Hepatocyte (in vitro differentiated cells): ENCODE measurements around the gene XRCC2. TPM values are rescaled to one million over a fixed set of nuclear protein-coding genes. Genes with fewer than 3 reads are reported as not detected.

Source experiments
- DNase-seq: peaks from one replicate; pipeline ENCODE4 v3.0.0-alpha.2; 2016; ENCODE audit warnings: low spot score
- H2AFZ ChIP-seq: fragments of 200-600 bp; sonication (generic); 2 replicates; pipeline ENCODE4 v1.6.0; 2016; ENCODE audit warnings: antibody characterized with exemption, mild to moderate bottlenecking
- H3K27ac ChIP-seq: fragments of 200-600 bp; sonication (generic); 2 replicates; pipeline ENCODE4 v1.5.1; 2016; ENCODE audit warnings: mild to moderate bottlenecking
- H3K27me3 ChIP-seq: fragments of 200-600 bp; sonication (generic); 2 replicates; pipeline ENCODE4 v1.6.1; 2016
- H3K36me3 ChIP-seq: fragments of 200-600 bp; sonication (generic); replicated peaks from 2 replicates; pipeline ENCODE4 v1.5.1; 2016; ENCODE audit warnings: low read depth; ENCODE audit not compliant: insufficient read depth
- H3K4me1 ChIP-seq: fragments of 200-600 bp; sonication (generic); 2 replicates; pipeline ENCODE4 v1.5.1; 2016; ENCODE audit warnings: mild to moderate bottlenecking, moderate library complexity; ENCODE audit not compliant: insufficient read depth
- H3K4me2 ChIP-seq: fragments of 200-600 bp; sonication (generic); 2 replicates; pipeline ENCODE4 v1.6.0; 2016
- H3K4me3 ChIP-seq: fragments of 200-600 bp; sonication (generic); 2 replicates; pipeline ENCODE4 v1.5.1; 2016; ENCODE audit warnings: mild to moderate bottlenecking
- H3K79me2 ChIP-seq: fragments of 200-600 bp; sonication (generic); 2 replicates; pipeline ENCODE4 v1.6.0; 2017; ENCODE audit warnings: mild to moderate bottlenecking
- H3K9me2 ChIP-seq: fragments of 200-600 bp; sonication (generic); replicated peaks from 2 replicates; pipeline ENCODE4 v1.6.0; 2017; ENCODE audit warnings: mild to moderate bottlenecking; ENCODE audit not compliant: insufficient read depth
- H3K9me3 ChIP-seq: fragments of 200-600 bp; sonication (generic); 2 replicates; pipeline ENCODE4 v1.5.1; 2016; ENCODE audit warnings: low read depth, mild to moderate bottlenecking
- H4K20me1 ChIP-seq: fragments of 200-600 bp; sonication (generic); 2 replicates; pipeline ENCODE4 v1.6.0; 2016; ENCODE audit warnings: mild to moderate bottlenecking; ENCODE audit not compliant: insufficient read depth, poor library complexity, severe bottlenecking
- EZH2 ChIP-seq: fragments of 200-600 bp; sonication (generic); IDR thresholded peaks from 2 replicates; pipeline ENCODE4 v1.6.1; 2016; ENCODE audit warnings: antibody characterized with exemption, mild to moderate bottlenecking, borderline replicate concordance
- EZH2phosphoT487 ChIP-seq: fragments of 200-600 bp; sonication (generic); IDR thresholded peaks from one replicate; pipeline ENCODE4 v1.6.1; 2018; ENCODE audit warnings: antibody characterized with exemption, mild to moderate bottlenecking, low read depth, moderate library complexity; ENCODE audit not compliant: unreplicated experiment, severe bottlenecking
- WGBS: methylation state at CpG from one replicate; pipeline ENCODE4 v1.1.6; 2016; ENCODE audit warnings: low lambda C conversion rate; ENCODE audit errors: missing lambda C conversion rate; 5-methylcytosine and 5-hydroxymethylcytosine counted together
- polyA plus RNA-seq: library from polyadenylated mRNA; unstranded; fragments of >200 nt; fragmentation: Nextera tagmentation; extraction: Ambion mirVana; gene quantifications from 2 replicates; pipeline ENCODE4 v1.2.1, GENCODE V29; 2016
- total RNA-seq: library from RNA; depleted of rRNA; stranded (reverse); fragments of >200 nt; gene quantifications from 2 replicates; pipeline ENCODE4 v1.2.3, GENCODE V29; 2014
- TF ChIP-seq, protein P1 (sequence below): fragments of 200-600 bp; sonication (generic); IDR thresholded peaks from 2 replicates; pipeline ENCODE4 v1.5.1; 2016; ENCODE audit warnings: antibody characterized with exemption, mild to moderate bottlenecking; ENCODE audit not compliant: poor library complexity

The XRCC2 gene
- total and polyA plus RNA-seq, 2 experiments from 2014 or later = 1.1 to 2.3 TPM

DNA sequence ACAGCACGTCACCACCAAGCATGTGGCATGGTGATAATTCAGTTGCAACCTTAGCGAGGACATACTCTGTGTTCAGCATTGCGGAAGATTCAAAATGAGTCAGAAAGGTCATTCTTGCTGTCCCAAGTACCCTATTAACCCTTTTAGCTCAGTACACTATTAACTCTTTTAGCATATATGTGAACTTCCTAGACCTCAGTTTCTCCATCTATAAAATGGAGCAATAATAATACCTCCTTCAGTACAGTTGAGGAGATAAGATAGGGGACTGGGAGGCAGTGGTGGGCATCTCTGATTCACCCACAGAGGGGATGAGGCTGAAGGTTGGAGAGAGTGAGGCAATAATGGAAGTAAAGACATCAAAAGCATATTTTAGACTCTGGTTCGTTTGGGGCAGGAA is 67.3 kb downstream of the XRCC2 start:
- H3K4me2 ChIP-seq = no peak overlapping the region
- 80% methylated on average over 4 of the region's 4 CpGs for WGBS
- no peaks in the 10 kb centered on the region for H3K79me2 ChIP-seq
- H2AFZ ChIP-seq = no peak overlapping the region
- no peaks in the 10 kb centered on the region for H3K4me1 ChIP-seq
- no peaks in the 10 kb centered on the region for H4K20me1 ChIP-seq
- H3K9me2 ChIP-seq = no peaks in the 10 kb centered on the region
- H3K27me3 ChIP-seq = no peaks in the 10 kb centered on the region
- TF ChIP-seq EZH2phosphoT487 = no peak
- no peak for TF ChIP-seq EZH2
- TF ChIP-seq, protein P1, sequence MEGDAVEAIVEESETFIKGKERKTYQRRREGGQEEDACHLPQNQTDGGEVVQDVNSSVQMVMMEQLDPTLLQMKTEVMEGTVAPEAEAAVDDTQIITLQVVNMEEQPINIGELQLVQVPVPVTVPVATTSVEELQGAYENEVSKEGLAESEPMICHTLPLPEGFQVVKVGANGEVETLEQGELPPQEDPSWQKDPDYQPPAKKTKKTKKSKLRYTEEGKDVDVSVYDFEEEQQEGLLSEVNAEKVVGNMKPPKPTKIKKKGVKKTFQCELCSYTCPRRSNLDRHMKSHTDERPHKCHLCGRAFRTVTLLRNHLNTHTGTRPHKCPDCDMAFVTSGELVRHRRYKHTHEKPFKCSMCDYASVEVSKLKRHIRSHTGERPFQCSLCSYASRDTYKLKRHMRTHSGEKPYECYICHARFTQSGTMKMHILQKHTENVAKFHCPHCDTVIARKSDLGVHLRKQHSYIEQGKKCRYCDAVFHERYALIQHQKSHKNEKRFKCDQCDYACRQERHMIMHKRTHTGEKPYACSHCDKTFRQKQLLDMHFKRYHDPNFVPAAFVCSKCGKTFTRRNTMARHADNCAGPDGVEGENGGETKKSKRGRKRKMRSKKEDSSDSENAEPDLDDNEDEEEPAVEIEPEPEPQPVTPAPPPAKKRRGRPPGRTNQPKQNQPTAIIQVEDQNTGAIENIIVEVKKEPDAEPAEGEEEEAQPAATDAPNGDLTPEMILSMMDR = no peak
- H3K9me3 ChIP-seq = no peaks in the 10 kb centered on the region
- H3K36me3 ChIP-seq = no peaks in the 10 kb centered on the region
- no peak for DNase-seq
- no peak overlapping the region for H3K27ac ChIP-seq
- H3K4me3 ChIP-seq = no peak overlapping the region

DNA sequence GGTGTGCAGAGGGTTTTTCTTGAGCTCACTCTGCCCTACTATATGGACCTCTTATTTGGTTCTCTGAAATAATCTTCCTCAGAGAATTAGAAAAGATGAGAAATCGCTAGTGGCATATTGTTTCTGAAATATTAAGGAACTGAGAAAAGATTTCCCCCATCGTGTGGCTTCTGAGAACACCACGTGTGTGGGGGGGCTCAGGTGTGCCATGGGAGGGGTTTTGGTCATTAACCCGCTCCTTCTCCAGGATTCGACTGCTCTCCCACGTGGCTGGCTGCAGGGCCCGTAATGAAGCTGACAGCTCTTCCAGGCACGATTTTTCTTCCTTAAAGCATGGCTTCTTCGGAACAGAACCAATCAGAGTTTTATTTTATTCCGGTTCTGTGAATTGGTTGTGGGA is 67.7 kb downstream of the XRCC2 start:
- Histone ChIP-seq H3K4me3 (no peak overlapping the region), H4K20me1 (no peaks in the 10 kb centered on the region), H3K9me3 (no peaks in the 10 kb centered on the region), H3K9me2 (no peaks in the 10 kb centered on the region), H3K27ac (no peak overlapping the region), H3K79me2 (no peaks in the 10 kb centered on the region), H2AFZ (no peak overlapping the region), H3K4me1 (no peaks in the 10 kb centered on the region), H3K27me3 (no peaks in the 10 kb centered on the region), H3K4me2 (no peak overlapping the region), H3K36me3 (no peaks in the 10 kb centered on the region)
- 81% methylated on average over 10 of the region's 10 CpGs for WGBS
- no peak for DNase-seq
- TF ChIP-seq EZH2 (no peak), EZH2phosphoT487 (no peak)
- TF ChIP-seq, protein P1 = no peak

DNA sequence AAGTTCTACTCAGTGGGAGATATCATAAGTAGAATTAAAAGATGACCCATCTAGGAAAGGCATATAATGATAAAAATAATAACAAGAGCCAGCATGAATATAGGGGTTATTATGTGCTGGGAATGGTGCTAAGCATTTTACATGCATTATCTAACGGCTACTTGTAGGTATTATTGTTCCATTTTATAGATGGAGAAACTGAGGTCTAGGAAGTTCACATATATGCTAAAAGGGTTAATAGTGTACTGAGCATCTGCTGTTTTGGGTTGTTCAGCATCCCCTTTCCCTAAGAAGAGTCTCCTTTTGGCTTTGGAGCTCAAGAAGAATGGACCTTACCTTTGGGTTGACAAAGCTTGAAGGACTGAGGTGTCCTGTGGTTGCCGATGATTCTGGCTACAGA is 68.9 kb downstream of the XRCC2 start:
- Histone ChIP-seq H3K9me2 (no peaks in the 10 kb centered on the region), H4K20me1 (no peaks in the 10 kb centered on the region), H3K27ac (no peak overlapping the region), H3K4me2 (no peak overlapping the region), H3K79me2 (no peaks in the 10 kb centered on the region), H3K4me3 (no peak overlapping the region), H3K4me1 (no peaks in the 10 kb centered on the region), H3K36me3 (no peaks in the 10 kb centered on the region), H3K27me3 (no peaks in the 10 kb centered on the region), H3K9me3 (no peaks in the 10 kb centered on the region), H2AFZ (no peak overlapping the region)
- 47% methylated on average over 2 of the region's 2 CpGs for WGBS
- TF ChIP-seq EZH2phosphoT487 (no peak), EZH2 (no peak)
- TF ChIP-seq, protein P1 = no peak
- no peak for DNase-seq

DNA sequence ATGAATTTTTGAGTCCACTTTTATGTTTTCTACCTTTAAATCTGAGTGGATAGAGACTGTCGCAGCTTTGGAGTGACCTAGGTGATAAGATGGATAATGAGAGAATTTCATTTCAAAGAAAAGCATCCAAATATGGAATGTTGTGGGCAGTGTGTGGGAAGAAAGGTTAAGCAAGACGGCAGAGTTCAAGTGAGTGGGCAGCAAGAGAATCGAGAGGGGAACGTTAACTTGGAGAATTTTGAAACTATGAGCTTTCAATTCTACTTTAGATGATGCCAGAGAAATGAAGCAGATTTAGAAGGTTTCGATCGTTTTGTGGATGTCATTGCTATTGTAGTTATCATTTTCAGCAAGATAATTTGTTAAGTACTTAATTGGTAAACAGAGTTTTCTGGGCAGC is 73.0 kb downstream of the XRCC2 start:
- Histone ChIP-seq H3K4me2 (no peak overlapping the region), H3K36me3 (no peaks in the 10 kb centered on the region), H3K9me2 (no peaks in the 10 kb centered on the region), H3K4me1 (no peaks in the 10 kb centered on the region), H3K27me3 (no peaks in the 10 kb centered on the region), H3K79me2 (no peaks in the 10 kb centered on the region), H3K27ac (no peak overlapping the region), H2AFZ (no peak overlapping the region), H3K4me3 (no peak overlapping the region), H3K9me3 (no peaks in the 10 kb centered on the region), H4K20me1 (no peaks in the 10 kb centered on the region)
- WGBS = 71% methylated on average over 6 of the region's 6 CpGs
- no peak for DNase-seq
- no peak for TF ChIP-seq EZH2phosphoT487
- TF ChIP-seq, protein P1 = no peak
- TF ChIP-seq EZH2 = no peak
